GM20000 (cell line): ENCODE results near the gene TGIF2.
"Not testable (repeated sequence)": the region's sequence is repeated elsewhere in the genome, so short reads cannot be mapped to it uniquely, and the experiment has no call there.

Source experiments
- DNase-seq: peaks from one replicate; pipeline ENCODE4 v3.0.0; 2012; ENCODE audit warnings: low spot score
- TF ChIP-seq, protein P1 (sequence below): IDR thresholded peaks from 2 replicates; pipeline ENCODE4 v1.5.1; 2012; ENCODE audit warnings: mild to moderate bottlenecking, control low read depth; ENCODE audit errors: extremely low read depth, missing control alignments

The TGIF2 gene

DNA sequence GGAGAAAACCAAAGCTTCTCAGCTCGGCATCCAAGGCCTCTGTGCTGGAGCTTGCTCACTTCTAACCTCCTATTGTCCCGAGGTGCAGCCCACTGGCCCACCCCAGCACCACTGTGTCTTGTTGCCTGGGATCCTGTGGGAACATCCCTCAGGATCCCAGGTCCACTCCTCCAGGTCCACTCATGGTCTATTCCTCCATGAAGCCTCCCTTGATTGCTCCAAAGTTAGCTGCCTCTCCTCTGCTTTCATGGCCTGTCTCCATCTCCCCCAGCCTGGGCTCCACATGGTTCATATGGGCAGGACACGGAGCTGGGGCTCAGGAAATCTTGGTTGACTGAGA is 58.7 kb downstream of the TGIF2 start:
- TF ChIP-seq, protein P1, sequence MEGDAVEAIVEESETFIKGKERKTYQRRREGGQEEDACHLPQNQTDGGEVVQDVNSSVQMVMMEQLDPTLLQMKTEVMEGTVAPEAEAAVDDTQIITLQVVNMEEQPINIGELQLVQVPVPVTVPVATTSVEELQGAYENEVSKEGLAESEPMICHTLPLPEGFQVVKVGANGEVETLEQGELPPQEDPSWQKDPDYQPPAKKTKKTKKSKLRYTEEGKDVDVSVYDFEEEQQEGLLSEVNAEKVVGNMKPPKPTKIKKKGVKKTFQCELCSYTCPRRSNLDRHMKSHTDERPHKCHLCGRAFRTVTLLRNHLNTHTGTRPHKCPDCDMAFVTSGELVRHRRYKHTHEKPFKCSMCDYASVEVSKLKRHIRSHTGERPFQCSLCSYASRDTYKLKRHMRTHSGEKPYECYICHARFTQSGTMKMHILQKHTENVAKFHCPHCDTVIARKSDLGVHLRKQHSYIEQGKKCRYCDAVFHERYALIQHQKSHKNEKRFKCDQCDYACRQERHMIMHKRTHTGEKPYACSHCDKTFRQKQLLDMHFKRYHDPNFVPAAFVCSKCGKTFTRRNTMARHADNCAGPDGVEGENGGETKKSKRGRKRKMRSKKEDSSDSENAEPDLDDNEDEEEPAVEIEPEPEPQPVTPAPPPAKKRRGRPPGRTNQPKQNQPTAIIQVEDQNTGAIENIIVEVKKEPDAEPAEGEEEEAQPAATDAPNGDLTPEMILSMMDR, result no peak
- DNase-seq, result no peak

DNA sequence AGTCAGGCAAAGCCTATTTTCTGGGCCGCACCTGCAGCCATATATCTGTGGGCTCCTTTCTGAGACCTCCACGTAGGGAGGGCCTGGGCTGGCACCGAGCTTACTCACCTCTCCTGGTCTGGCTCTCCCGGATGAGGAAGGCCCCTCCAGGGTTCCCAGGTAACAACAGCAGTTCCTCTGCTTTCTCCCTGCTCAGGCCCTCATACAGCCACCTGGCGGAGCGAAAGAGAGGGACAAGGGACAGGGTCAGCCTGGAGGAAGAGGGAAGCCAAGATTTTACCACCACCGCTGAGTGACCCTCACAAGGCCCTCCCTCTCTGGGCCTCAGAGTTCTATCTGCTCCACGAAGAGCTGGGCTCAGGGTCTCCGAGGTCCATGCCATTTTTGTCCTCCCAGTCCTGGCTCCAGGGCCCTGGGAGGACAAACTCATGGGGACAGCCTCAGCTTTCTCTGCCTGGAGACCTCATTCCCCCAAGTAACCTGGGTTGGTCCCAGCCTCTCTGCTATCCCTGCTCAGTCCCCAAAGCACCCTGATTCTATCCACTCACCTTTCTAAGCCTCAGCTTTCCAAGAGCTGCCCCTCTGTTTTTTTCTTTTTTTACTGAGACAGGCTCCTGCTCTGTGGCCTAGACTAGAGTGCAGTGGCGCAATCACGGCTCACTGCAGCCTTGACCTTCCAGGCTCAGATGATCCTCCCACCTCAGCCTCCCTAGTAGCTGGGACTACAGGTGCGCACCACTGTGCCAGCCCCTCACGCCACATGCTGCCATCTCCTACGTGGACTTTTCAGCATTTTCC is 59.3 kb downstream of the TGIF2 start:
- TF ChIP-seq, protein P1, result no peak
- DNase-seq, result no peak

DNA sequence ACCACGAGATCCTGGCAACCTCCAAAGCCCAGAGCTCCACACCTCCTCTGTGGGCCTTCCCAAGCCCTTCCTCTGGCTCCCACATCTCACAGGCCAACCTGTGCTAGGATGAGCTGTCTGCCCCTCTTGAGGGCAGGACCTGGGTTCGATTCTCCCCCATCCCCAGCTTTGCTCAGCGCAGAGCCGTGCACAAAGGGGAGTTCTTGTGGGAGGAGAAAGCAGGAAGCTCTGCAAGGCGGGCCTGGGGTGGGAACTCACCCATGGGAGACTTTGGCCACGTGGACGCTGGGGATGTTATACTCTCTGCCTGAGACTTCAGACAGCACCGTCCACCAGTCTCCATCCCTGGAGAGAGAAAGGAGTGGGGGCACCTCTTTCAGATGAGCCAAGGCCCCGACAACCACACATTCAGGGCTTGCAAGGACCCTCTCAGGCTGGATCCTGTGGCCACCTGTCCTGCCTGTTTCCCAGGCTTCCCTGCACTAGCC is 59.9 kb downstream of the TGIF2 start:
- TF ChIP-seq, protein P1, result no peak
- DNase-seq, result no peak

DNA sequence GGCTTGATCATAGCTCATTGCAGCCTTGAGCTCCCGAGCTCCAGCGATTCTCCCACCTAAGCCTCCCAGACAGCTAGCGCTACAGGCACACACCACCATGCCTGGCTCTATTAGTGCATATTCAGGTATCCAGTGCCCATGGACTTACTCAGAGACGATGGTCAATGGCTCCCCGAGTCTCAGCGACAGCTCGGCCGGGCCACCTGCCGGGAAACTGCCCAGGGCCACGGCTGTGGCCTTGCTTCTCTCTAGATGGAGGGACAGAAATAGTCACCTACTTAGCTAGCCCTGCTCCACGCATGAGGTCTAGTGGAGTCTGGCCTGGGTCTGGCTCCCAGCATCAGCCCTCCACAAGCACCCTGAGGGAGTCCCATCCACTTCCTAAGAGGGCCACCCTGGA is 60.9 kb downstream of the TGIF2 start:
- TF ChIP-seq, protein P1, result no peak
- DNase-seq, result no peak

DNA sequence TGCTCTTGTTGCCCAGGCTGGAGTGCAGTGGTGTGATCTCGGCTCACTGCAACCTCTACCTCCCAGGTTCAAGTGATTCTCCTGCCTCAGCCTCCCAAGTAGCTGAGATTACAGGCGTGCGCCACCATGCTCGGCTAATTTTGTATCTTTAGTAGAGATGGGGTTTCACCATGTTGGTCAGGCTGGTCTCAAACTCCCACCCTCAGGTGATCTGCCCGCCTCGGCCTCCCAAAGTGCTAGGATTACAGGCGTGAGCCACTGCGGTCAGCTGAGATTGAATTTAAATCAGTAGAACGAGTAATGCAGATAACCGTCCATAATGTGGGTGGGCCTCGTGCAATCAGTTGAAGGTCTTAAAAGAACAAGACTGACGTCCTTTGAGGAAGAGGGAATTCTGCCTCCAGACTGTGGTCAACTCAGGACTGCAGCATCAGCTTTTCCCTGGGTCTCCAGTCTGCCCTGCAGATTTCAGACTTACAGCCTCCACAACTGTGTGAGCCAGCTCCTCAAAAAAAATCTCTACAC is 65.5 kb downstream of the TGIF2 start:
- DNase-seq, result not testable (repeated sequence)

DNA sequence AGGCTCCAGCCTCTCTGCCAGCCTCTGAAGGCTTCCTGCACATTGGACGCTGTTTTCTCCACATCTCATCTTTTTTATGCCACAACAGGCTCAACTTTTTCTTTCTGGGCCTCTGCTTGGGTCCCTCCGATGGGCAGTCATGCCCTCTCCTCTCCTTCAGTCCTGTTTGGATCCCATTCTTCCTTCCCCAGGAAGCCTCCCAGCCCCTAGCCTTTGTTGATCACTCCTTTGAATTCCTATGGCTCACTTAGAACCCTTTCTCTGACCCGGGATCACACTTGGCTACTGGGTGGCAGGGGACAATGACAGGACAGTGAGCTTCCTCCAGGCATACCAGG is 68.1 kb downstream of the TGIF2 start:
- TF ChIP-seq, protein P1, result no peak
- no peak for DNase-seq

DNA sequence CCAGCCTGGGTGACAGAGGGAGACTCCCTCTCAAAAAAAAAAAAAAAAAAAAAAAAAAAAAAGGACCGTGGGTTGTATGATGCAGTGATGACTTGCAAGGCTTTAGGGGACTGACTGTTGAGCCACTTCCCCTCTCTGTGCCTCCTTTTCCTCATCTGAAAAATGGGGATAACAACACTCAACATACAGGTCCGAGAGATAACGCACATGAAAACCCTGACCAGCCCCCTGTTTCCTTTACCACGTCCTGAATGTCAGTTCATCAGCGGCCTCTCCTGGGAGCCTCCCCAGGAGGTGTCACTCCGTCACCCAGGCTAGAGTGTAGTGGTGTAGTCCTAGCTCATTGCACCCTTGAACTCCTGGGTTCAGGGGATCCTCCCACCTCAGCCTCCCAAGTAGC is 68.7 kb downstream of the TGIF2 start:
- TF ChIP-seq, protein P1, result no peak
- no peak for DNase-seq
